GM18526 (cell line): ENCODE measurements around the gene HNF1B.

ENCODE experiments used
- POLR2A ChIP-seq: IDR thresholded peaks from 3 replicates; pipeline ENCODE4 v1.6.1; 2011; ENCODE audit not compliant: insufficient read length; ENCODE audit errors: extremely low read depth

HNF1B gene

DNA sequence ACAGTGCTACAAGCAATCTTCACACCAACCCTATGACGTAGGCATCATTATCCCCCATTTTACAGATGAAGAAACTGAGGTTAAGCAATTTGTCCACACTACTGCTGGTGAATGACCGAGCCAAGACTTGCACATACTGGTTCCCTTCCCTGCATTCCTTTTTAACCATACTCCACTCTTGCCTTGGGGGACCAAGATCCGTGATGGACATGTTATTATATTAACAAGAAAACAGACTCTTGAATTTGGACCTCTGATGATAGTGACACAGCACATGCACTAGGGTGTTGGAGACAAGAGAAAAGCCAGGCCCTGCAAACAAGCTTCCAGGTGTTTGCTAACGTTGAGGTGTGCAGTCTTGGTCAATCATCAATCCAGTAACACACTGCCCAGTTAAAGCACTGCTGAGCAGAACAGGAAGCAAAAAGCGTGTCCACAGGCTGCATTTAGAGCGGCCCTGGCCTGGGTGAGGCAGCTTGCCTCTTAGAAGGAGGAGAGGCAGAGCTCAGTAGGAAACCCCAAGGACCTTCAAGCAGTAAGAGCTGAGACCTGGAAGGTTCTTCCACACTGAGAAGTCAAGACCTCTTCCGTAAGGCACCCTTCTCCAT, 36.7 kb downstream of the HNF1B start:
- TF ChIP-seq POLR2A: no peak

DNA sequence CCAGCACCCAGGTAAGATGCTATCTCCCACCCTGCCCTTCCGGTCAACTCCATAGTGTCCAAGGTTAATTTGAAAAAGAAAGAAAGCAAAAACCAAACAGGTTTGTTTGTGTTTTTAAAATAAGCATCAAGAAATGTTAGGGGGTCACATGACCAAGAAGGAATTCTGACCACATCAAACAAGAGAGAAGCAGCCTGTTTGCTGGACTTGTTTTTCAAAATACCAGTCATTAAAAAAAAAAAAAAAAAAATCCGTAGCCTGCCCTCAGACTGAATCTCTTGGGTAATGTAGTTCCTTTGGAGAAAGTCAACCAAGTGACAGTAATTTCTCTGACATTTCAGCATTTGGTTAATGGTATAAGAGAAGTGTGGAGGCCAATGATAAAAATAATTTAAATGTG, 38.4 kb downstream of the HNF1B start:
- no peak for TF ChIP-seq POLR2A

DNA sequence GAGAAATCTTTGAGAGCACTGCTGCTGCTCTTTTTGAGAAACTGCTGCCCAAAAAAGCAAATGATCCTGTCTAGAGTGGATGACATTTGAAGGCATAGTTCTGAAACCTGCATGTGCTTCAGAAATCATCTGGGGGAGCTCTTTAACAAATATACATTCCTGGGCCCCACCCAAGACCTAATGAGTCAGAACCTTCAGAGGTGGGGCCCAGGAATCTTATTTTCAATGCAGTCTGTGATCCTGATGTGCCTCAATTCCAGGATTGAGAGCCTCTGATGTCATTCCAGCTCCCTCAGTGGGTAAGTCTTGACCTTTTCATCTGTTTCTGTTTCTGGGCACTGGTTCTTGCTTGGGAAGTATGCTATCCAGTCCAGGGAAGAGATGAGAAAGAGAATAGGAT, 42.3 kb downstream of the HNF1B start:
- TF ChIP-seq POLR2A: no peak

DNA sequence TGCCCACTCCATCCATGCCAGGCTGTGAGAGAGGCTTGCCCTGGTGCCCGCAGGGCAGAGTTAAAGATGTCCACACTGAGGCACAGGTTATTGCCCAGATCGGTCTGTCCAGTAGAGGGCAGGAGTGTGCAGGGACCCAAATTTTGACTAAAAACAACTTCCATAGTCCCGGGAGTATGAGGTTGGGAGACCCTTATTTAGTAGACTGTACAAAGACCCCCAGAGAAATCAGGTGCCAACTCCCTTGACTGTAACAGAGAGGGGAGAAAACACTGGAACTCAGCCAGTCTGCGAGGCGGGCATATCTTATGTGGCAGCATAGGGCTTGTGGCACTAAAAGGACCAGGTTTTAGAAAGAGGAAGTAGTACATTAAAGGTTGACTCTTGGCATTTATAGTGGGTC, 43.4 kb downstream of the HNF1B start:
- no peak for TF ChIP-seq POLR2A

DNA sequence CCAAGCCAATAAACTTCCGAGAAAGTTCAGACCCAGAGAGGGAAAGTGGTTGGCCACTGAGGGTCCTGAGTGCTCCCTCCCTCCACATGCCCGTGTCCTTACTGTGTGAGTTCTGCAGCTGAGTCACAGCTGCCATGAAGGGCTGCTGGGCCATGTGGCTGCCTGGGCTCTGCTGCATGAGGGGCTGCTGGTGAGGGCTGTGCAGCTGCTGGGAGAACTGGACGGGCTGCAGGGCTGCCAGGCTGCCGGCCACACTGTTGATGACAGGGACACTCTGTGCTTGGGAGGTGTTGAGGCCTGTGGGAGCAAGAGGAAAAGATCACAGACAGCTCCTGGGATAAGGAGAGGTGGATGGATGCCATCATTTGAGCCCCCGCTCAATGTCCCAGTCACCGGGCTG, 44.0 kb downstream of the HNF1B start:
- TF ChIP-seq POLR2A: no peak

DNA sequence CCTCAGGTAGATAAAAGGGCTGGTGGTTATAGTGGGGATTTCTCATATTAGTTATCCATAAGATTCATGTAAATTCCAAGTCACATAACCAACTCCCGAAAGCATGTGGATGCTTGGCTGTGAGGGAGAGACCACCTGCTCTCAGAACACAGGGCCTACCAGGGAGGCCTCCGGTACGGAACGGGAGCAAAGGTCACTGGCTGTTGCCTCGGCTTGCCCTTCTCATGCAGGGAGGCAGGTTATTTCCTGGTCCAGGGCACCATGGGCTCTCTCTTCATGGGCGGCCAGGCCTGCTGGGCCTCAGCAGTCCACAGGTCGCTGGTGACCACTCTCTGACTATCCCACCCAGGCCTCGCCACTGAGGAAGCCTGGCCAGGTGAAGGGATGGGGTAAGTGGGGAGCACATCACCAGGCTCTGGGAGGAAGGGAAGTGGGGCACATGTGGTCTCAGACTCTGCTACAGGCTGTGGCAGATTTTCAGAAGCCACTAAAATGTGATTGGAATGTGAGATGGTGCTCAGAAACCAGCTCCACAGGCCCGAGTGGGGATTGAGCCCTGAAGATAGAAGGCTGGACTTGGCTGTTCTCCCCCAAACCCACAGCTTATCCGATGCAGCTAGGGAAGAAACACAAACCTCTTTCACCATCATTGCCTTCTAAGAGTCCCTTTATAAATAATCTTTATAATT, 45.4 kb downstream of the HNF1B start:
- no peak for TF ChIP-seq POLR2A

DNA sequence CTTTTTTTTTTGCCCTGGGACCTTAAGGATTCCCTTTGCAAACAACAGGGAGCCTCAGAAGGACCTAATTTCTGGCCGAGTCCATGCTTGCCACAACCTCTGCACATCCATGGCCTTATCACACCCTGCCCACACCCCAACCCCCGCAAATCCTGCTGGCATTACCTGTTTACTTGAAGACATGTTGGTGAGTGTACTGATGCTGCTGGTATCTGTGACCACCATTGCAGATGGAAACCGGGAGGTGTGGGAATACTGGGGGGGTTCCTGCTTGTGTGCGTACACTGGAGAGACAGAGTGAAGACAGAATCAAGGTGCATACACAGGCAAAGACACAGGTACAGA, 46.0 kb downstream of the HNF1B start:
- TF ChIP-seq POLR2A: no peak

DNA sequence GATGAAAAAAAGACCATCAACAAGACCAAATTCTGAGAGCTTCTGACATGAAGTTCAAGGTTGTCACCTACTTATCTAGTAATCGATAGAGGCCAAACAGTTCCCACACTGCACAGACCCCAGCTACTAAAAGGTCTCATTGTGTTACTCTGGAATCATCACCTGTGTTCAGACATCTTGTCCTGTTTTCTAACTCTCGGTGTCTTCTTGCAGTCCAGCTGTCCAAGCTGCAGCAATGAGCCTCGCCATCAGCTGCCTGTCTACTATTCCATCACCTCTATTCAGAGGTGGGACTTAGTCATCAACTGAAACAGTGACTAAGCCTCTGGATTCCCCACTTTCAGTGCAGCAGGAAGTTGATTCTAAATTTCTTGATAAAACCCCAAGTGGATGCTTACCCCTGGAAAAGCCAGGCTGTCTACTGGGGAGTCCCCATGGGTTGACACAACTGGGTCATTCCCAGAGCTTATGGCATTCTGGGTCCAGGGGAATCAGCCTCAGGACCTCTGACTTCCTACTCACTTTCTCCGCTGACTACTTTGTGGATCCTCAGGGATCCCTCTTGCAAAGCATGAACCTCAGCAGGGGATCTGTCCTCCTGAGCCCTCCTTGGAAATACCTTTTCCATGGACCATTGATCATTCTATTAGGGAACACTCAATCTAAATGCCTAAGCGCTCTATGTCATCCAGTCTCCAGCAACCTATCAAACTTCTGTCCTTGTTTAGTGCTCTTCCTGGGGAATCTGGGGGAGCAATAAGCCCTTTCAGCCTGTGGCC, 46.5 kb downstream of the HNF1B start:
- TF ChIP-seq POLR2A: no peak

DNA sequence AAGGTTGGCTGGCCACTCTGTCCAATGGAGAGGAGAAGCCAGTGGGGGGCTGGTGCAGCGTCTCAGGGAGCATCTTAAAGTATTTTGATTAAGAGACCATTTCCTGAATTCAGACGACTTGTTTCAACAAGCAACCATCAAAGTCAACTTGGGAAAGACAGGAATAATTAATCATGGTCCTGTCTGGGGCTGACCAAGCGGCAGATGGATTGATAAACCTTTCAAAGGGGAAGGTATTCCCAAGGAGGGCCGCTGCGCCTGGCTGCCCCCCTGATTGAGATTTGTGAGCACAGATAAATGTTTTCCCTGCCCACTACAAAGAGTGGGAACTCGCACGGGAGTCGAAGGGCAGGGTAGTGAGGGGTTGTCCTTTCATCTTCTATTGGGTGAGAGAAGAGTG, 47.5 kb downstream of the HNF1B start:
- no peak for TF ChIP-seq POLR2A

DNA sequence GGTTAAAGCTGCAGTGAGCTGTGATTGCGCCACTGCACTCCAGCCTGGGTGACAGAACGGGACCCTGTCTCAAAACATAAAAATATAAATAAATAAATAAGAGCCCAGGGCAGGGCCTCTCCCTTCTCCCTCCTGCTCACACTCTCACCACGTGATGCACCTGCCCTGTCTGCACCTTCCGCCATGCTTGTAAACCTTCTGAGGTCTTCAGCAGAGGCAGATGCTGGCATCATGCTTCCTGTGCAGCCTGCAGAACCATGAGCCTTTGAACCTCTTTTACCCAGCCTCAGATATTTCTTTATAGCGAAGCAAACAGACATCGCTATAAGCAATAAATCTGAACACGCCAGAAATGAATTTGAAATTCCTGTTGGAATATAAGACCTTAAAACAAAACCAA, 48.5 kb downstream of the HNF1B start:
- TF ChIP-seq POLR2A: no peak

DNA sequence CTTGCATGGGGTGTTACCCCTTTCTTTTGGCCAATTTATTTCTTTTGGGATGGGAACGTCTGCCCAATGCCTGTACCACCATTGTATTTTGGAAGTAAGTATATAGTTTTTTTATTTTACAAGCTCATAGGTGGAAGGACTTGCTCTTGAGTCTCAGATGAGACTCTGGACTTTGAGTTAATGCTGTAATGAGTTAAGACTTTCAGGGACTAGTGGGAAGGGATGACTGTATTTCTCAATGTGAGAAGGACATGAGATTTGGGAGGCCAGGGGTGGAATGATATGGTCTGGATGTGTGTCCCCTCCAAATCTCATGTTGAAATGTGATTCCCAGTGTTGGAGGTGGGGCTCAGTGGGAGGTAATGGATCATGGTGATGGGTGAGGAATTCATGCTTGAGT, 49.1 kb downstream of the HNF1B start:
- TF ChIP-seq POLR2A: no peak

DNA sequence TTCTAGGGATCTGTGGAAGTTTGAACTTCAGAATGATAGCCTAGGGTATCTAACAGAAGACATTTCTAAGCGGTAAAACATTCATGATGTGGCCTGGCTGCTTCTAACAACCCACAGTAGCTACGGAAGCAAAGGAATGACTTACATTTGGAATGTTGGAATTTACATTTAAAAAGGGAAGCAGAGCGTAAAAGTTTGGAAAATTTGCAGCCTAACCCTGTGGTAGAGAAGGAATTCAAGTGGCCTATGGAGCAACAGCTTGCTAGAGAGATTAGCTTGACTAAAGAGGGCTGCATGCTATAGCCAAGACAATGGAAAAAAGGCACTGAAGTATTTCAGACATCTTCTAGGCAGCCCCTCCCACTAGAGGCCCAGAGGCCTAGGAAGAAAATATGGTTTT, 50.1 kb downstream of the HNF1B start:
- no peak for TF ChIP-seq POLR2A

DNA sequence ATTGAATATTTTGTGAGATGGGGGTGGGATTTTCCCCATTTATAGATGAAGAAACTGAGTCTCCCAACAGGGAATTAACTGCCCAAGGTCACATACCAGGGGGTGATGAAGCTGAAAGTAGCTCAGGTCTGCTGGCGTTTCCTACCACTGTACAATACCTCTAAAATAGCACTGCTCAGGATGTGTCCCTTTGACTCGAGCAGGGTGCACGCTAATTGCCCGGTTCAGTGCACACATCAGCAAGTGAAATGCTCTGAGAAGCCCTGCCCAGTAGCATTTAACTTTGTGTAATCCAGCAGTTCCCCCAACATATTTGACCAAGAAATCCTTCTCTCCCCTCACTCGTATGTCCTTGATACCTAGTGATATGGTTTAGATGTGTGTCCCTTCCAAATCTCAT, 51.5 kb downstream of the HNF1B start:
- TF ChIP-seq POLR2A: no peak

DNA sequence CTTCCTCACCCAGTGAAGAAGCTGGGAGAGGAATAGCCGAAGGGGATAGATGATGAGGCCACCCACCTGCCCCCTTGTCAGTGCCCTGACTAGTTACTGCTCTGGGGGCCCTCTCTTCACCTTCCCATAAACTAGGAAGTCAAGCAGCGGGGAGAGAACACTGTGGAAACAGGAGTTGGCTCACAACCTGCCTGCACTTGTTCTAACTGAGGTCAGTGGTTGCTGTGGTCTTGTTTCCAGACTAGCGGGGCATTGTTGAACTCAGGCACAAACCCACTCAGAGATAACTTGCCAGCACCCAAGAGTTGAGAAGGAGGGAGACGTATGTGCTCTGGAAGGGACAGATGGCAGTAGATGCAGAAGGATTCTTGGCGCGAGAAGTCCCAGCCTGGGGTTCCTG, 53.1 kb downstream of the HNF1B start:
- TF ChIP-seq POLR2A: no peak

DNA sequence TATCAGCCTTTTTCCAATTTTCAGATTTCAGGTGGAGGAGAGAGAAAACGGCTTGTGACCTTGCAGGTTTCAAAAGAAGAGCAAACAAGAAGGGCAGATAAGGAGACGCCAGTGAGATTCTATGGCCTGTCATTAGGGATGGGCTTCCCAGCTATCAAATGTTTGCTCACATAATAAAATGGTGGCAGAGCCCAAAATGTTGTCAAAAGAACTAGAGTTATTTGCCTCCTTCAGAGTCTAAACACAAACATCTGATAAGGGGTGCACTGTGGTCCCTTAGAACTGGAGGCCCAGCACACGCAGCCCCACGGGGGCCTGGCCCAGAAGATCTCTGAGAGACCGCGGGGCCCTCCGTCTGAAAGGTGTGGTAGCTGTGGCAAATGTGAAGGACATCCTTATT, 55.5 kb downstream of the HNF1B start:
- TF ChIP-seq POLR2A: no peak

DNA sequence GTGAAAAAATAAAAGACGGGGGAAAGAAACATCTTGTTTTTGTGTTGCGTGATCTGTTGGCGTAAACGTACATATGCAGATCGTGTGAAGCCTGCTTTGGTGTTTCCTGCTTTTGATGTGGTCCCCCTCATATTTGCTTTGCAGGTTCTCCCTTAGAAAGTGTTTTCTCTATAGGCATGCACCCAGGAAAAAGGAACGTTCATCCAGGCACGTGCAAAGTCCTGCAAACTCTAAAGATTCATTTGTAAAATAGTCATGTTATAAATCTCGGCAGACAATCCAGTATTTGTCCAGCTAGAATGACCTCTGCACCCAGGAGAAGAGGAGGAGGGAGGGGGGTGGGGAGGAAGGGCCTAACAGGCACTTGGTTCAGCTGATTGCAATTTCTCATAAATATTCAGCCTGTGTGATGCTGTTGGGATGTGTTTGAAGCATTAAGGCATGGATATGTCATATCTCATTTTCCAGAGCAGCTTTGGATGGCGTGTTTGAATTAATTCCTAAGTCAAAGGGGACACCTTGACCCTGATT, 61.3 kb downstream of the HNF1B start:
- no peak for TF ChIP-seq POLR2A
